Bone marrow (tissue), 2 donors: ENCODE results near the gene COL28A1.
"Not testable (repeated sequence)": the region's sequence is repeated elsewhere in the genome, so short reads cannot be mapped to it uniquely, and the experiment has no call there.

Experiments
- DNase-seq, 2 donors: peaks; one replicate each; lab custom pipeline; 2025; lab: John Stamatoyannopoulos, UW

COL28A1 gene

GRCh38 chr7:7464991-7465765, 70.5 kb downstream of the COL28A1 start:
- not testable (repeated sequence) for DNase-seq

GRCh38 chr7:7454000-7454399, 81.7 kb downstream of the COL28A1 start:
- DNase-seq = no peak

- no peak for DNase-seq
These were observed 83.0 kb downstream of the COL28A1 start for GRCh38 chr7:7452652-7453051.

- DNase-seq = no peak
These were observed 83.6 kb downstream of the COL28A1 start for GRCh38 chr7:7452119-7452518.

GRCh38 chr7:7449055-7449454, 86.6 kb downstream of the COL28A1 start:
- DNase-seq = no peak

GRCh38 chr7:7446616-7447015, 89.1 kb downstream of the COL28A1 start:
- no peak for DNase-seq

GRCh38 chr7:7443806-7444350, 91.8 kb downstream of the COL28A1 start:
- DNase-seq = no peak

- no peak for DNase-seq
These were observed 96.1 kb downstream of the COL28A1 start for GRCh38 chr7:7439564-7439963.

GRCh38 chr7:7438851-7439250, 96.8 kb downstream of the COL28A1 start:
- DNase-seq = no peak

- DNase-seq = no peak
These were observed 99.7 kb downstream of the COL28A1 start for GRCh38 chr7:7435978-7436377.

- DNase-seq = no peak
These were observed 101.3 kb downstream of the COL28A1 start for GRCh38 chr7:7434329-7434728.

- DNase-seq = no peak
These were observed 101.9 kb downstream of the COL28A1 start for GRCh38 chr7:7433811-7434210.

GRCh38 chr7:7432979-7433378, 102.7 kb downstream of the COL28A1 start:
- no peak for DNase-seq

- no peak for DNase-seq
These were observed 106.9 kb downstream of the COL28A1 start for GRCh38 chr7:7428806-7429205.

GRCh38 chr7:7427363-7427762, 108.3 kb downstream of the COL28A1 start:
- no peak for DNase-seq

- DNase-seq = no peak
These were observed 109.0 kb downstream of the COL28A1 start for GRCh38 chr7:7426676-7427075.

- no peak for DNase-seq
These were observed 110.4 kb downstream of the COL28A1 start for GRCh38 chr7:7425321-7425720.

GRCh38 chr7:7424151-7424873, 111.4 kb downstream of the COL28A1 start:
- DNase-seq = peak in 1 of 2 donors; percentile 20

- DNase-seq = no peak
These were observed 113.0 kb downstream of the COL28A1 start for GRCh38 chr7:7422641-7423040.

GRCh38 chr7:7421826-7422225, 113.8 kb downstream of the COL28A1 start:
- DNase-seq = no peak

- DNase-seq = no peak
These were observed 116.7 kb downstream of the COL28A1 start for GRCh38 chr7:7418997-7419396.

GRCh38 chr7:7417851-7418250, 117.8 kb downstream of the COL28A1 start:
- no peak for DNase-seq

- DNase-seq = no peak
These were observed 118.3 kb downstream of the COL28A1 start for GRCh38 chr7:7417414-7417813.
